ENCODE data around the gene GPALPP1. TPM values are rescaled to one million over a fixed set of nuclear protein-coding genes. Genes with fewer than 3 reads are reported as not detected.

Gene GPALPP1
- total and polyA plus RNA-seq, 2 of the 4 experiments (the other 2 are of a cell fraction), result 10.6 to 12.5 TPM

- Histone ChIP-seq H2BK20ac (ENCODE audit: low read depth, low read length) (no peak overlapping the region), H3K79me1 (ENCODE audit: low read depth in 1 of 2, low read length in 2 of 2) (peaks cover 8 to 10% of the 10 kb centered on the region in 2 experiments; a peak in 2 of 4 replicates), H2BK5ac (ENCODE audit: low read depth, low read length, poor library complexity, severe bottlenecking) (no peak overlapping the region), H3K4me1 (ENCODE audit: control insufficient read depth, insufficient read depth, low read length) (no peaks in the 10 kb centered on the region), H2BK120ac (ENCODE audit: low read depth, low read length) (no peak overlapping the region), H2AK9ac (replicated peaks; ENCODE audit: low read depth, low read length, poor library complexity) (no peak overlapping the region), H3K9me1 (ENCODE audit: insufficient read depth, low read length) (0 out of 2 replicates have a peak, but pooled peaks cover 3% of the 10 kb centered on the region), H2AFZ (replicated peaks; ENCODE audit: low read length, poor library complexity) (no peak overlapping the region), H3K27me3 (ENCODE audit: control insufficient read depth, insufficient read depth, low read length) (no peaks in the 10 kb centered on the region), H3K56ac (ENCODE audit: extremely low read depth, insufficient read depth, low read length) (no peak overlapping the region), H3K36me3 (ENCODE audit: control insufficient read depth, insufficient read depth, low read length) (peaks cover 28% of the 10 kb centered on the region), H3K4me3 (ENCODE audit: insufficient read depth, low read depth, low read length) (no peak overlapping the region), H3K4ac (ENCODE audit: low read depth, low read length) (no peak overlapping the region), H3K23ac (ENCODE audit: low read depth, low read length) (no peak overlapping the region), H3K9ac (ENCODE audit: low read depth, low read length) (no peak overlapping the region), H2AK5ac (ENCODE audit: low read depth, low read length) (no peak overlapping the region), H3K4me2 (ENCODE audit: low read depth, low read length) (no peak overlapping the region), H4K20me1 (ENCODE audit: insufficient read depth, low read length) (no peaks in the 10 kb centered on the region), H4K8ac (ENCODE audit: low read depth in 2 of 2, low read length in 2 of 2) (no peak overlapping the region), H4K91ac (ENCODE audit: insufficient read depth, low read depth, low read length) (no peak overlapping the region), H3K27ac (ENCODE audit: insufficient read depth, low read length) (no peak overlapping the region), H4K5ac (ENCODE audit: low read depth, low read length) (no peak overlapping the region), H2BK15ac (ENCODE audit: low read depth, low read length) (no peak overlapping the region), H3K18ac (ENCODE audit: low read depth, low read length) (no peak overlapping the region), H3K14ac (replicated peaks; ENCODE audit: low read depth, low read length) (no peak overlapping the region), H3K9me3 (ENCODE audit: control insufficient read depth, insufficient read depth, low read length) (no peaks in the 10 kb centered on the region)
- dilution Hi-C loops (cut with HindIII; ENCODE audit: low sequenced_read_pairs, unreplicated experiment) (no loop called here), in situ Hi-C loops (cut with MboI; ENCODE audit: low sequenced_read_pairs) (no loop called here), intact Hi-C loops (cut with micrococcal nuclease) (no loop called here)
- BruUV-seq (replicated peaks), result no TSS peak
- CTCF ChIA-PET, result no interaction called here
- no peak for DNase-seq
- no peak for TF ChIP-seq CHD1 (IDR thresholded peaks at IDR 0.05; ENCODE audit: low read depth, low read length)
- no peak for TF ChIP-seq BHLHE40 (IDR thresholded peaks at IDR 0.05; ENCODE audit: low read depth, low read length)
- no peak for TF ChIP-seq POLR2A (IDR thresholded peaks at IDR 0.05; ENCODE audit: low read depth, low read length)
- TF ChIP-seq RAD21 (IDR thresholded peaks at IDR 0.05; ENCODE audit: low read length), result no peak
- TF ChIP-seq MAZ (IDR thresholded peaks at IDR 0.05; ENCODE audit: borderline replicate concordance, low read depth, low read length), result no peak
- no peak for TF ChIP-seq RFX5 (IDR thresholded peaks at IDR 0.05; ENCODE audit: low read depth, low read length)
- POLR2A ChIA-PET (ENCODE audit: unreplicated experiment), result no interaction called here
- no peak for ATAC-seq (ENCODE audit: low read depth)
Observed at GRCh38 chr13:45007225-45007624, 17.9 kb downstream of the GPALPP1 start.

Data from IMR-90 (cell line).